Medulla oblongata (tissue), 1 donor: Measurements from ENCODE around the gene EIF3B.
"Not testable (repeated sequence)": the region's sequence is repeated elsewhere in the genome, so short reads cannot be mapped to it uniquely, and the experiment has no call there.

Experiments used
- DNase-seq: peaks from one replicate; pipeline ENCODE4 v3.0.0-alpha.2; 2015; ENCODE audit errors: extremely low spot score

EIF3B gene

DNA sequence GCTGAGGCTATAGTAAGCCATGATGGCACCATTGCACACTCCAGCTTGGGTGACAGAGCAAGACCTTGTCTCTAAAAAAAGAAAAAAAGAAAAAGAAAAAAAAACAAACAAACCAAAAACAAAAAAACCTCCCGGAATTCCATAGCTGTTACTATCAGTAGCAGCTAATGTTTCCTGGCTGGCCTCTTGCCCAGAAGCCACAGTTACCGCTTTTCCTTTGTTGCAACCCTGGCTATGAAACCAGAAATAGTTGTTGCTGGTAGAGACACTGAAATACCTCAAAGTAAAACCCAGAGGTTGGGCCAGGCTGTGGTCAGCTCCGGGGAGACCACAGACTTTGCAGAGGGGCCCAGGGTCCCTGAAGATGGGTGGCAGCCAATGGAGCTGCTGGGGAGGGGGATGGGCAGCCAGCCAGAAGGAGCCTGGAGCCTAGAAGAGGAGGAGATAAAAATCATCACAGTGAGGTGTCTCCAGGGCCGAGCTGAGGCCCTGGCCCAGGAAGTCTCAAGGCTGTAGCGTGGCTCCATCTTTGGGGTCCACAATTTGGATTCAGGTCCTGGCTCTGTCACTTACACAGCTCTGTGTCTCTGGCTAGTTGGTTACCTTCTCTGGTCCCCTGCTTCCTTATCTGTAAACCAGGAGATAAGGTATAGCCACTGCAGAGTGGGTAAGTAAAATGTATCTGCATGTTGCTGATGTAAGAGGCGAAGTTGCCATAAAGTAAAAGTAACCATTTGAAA lies 45.4 kb downstream of the EIF3B start:
- peak; percentile 87 for DNase-seq

- DNase-seq, result no peak
These were observed 48.0 kb downstream of the EIF3B start for GRCh38 chr7:2402687-2403013.

GRCh38 chr7:2403014-2403717 lies 48.5 kb downstream of the EIF3B start, which contains the start of gene CHST12:
Gene CHST12, plus strand, starts transcription at chr7:2403611. Its CDS starts 29,029 bp downstream, at chr7:2432640.
- peak; percentile 95 for DNase-seq

GRCh38 chr7:2403718-2404648 lies 49.4 kb downstream of the EIF3B start:
- peak; percentile 47 for DNase-seq

DNA sequence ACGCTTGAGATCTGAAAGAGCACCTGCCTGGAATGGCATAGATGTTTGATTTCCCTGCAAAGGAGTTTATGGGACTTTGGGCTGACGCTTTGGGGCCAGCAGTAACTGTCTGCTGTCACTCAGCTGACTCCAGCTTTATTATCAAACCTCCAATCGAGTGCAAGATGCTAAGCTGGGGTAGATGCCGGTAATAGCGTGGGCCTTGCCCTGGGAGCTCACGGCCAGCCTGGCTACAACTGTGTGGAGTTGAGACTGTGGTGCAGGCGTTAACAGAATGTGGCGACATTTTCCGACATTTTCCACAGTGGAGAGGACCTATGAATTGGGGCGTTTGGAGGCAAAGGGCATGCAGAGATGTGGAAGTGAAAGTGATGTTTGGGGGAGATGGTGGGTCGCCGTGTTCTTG lies 50.1 kb downstream of the EIF3B start:
- DNase-seq, result no peak

- DNase-seq, result no peak
These were observed 50.6 kb downstream of the EIF3B start for GRCh38 chr7:2405201-2405600.

DNA sequence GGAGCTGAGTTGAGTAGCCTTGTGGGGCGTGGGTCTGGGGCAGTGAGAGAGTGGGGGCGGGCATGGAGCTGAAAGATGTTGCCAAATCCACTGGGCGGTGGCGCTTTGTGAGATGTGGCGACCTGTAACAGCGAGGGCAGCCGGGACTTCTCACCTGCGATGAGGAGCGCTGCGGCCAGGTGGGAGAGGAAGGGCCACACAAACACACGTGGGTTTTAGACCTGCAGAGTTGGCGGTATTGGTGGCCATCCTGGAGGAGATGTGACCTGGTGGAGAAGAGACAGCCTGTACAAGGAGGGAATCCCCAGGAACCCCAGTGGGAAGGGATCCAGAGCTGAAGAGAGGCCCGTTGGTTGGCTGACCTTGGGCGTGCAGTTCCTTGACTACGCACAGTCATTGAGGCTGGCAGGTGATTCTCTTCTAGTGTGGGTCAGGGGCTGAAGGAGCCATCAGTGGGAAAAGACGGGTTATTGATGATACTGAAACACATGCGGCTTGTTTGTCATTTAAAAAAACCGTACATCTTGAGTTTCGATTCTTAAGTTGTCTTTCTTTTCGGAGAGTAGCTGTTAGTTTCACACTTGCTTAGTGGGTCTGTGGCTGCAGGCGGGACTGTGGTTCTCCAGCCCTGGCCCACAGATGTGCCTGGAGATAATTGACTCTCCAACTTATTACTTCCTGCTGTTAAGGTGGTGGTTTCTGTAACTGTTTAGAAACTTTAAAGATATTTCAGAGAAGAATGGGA lies 51.1 kb downstream of the EIF3B start:
- DNase-seq, result no peak

GRCh38 chr7:2409745-2410414 lies 55.3 kb downstream of the EIF3B start:
- DNase-seq, result no peak

DNA sequence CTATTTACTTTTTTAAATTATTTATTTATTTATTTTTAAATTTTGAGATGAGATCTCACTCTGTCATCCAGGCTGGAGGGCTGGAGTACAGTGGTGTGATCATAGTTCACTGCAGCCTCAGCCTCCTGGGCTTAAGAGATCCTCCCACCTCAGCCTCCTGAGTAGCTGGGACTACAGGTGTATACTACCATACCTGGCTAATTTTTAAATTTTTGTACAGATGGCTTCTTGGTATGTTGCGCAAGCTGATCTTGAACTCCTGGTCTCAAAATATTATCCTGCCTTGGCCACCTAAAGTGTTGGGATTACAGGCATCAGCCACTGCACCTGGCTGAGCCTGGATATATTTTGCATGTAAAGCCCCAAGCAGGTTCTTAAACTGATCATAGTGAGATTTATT lies 56.4 kb downstream of the EIF3B start:
- DNase-seq, result no peak

DNA sequence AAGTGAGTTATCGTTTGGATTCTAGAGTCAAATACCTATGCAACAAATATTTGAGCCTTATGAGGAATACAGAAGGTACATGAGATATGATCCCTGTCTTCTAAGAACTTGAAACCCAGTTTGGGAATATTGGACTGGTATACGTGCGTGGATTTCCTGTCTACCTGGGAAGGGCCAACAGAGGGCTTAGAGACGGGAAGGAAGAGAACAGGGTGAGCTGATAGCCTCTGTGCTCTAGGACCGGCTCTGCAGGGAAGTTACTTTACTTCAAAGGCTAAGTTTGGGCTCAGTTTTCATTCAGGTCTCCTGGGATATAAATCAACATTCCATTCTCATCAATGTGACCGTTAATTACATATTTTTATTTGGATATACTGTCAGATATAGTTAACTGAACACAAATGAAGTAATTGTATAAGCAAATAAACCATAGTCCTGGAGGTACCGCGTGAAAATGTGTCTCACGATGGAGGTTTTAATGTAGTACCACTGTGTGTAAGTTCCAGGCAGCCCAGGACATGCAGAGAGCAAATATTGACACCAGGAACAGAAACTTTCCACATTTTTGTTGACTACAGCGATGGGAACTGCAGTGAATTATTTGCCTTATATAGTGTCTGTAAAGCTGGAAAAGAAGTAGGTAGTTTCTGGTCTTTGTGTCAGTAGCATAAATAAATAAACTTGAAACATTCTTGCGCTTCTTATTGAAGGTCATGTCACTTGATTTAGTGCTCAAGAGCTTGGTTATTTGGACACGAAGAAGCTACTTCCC lies 57.4 kb downstream of the EIF3B start:
- peak; percentile 13 for DNase-seq

DNA sequence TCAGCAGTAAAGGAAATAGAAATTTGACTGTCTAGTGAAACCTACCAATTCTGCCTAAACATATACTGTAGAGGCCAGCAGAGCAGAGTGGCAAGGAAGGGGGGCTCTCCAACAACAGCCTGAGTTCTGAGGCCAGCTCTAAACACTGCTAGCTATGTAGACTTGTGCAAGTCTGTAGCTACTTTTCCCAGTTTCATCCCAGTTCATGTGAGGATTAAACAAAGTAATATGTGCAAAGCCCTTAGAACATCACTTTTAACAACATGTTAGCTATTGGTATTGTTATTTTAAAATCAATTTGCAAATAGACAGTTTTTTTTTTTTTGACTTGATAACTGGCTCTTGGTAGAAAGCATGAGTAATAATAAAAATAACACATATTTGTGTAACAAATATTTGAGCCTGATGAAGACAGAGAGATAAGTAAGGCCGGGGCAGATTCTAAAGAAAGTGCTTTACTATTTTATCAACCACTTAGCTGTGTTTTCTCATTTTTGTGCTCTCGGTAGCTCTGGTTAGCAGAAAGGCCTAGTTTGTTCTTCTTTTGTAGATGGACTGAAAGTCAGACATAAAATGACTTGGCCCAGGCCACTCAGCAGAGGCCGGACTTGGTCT lies 58.1 kb downstream of the EIF3B start:
- DNase-seq, result no peak

DNA sequence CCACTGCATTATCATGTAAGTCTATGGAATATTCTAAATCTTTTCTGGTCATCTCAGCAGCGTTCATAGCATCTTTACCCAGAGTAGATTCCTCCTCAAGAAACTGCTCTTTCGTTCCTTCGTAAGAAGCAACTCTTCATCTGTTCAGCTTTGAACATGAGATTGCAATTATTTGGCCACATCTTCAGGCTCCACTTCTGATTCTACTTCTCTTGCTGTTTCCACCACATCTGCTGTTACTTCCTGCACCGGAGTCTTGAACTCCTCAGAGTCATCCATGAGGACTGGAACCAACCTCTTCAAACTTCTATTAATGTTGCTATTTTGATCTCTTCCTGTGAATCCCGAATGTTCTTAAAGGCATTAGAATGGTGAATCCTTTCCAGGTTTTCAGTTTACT lies 61.4 kb downstream of the EIF3B start:
- DNase-seq, result no peak

GRCh38 chr7:2416650-2417049 lies 62.0 kb downstream of the EIF3B start:
- DNase-seq, result no peak

GRCh38 chr7:2417178-2417577 lies 62.6 kb downstream of the EIF3B start:
- DNase-seq, result not testable (repeated sequence)

DNA sequence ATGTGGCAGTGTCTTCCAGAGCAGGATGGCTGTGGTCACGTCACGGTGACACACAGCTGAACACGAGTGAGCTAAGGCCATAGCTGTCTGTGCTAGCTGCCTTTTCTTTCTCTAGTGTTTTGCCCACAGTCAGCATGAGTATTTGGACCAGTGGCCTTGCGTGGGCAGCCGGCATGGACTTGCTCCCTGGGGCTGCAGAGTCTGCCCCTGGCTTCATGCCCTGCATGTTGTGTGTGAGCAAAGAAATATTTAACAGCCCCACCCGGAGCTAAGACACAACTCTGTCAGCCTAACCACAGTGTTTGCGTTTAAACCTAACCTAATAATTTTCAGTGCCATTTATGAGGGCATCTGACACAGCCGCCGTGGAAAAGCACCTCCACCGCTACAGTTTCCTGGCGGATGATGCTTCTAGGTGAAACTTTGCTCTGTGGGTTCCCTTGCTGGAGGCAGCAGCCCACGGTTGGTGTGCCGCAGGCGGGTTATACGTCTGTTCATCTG lies 63.4 kb downstream of the EIF3B start:
- DNase-seq, result no peak

DNA sequence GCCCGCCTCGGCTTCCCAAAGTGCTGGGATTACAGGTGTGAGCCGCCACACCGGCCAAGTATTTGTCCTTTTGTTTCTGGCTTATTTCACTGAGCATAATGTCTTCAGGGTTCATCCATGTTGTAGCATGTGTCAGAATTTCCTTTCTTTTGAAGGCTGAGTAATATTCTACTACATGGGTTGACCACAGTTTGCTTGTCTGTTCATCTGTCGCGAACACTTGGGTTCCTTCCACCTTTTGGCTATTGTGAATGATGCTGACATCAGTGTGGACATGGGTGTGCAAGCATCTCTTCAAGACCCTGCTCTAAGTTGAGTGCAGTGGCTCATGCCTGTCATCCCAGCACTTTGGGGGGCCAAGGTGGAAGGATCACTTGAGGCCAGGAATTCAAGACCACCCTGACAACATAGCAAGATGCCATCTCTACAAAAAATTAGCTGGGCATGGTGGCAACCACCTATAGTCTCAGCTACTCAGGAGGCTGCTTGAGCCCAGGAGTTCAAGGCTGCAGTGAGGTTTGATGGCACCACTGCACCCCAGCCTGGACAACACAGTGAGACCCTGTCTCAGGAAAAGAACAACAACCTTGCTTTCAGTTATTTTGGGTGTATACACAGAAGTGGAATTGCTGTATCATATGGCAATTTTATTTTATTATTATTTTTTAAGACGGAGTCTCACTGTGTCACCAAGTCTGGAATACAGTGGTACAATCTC lies 65.7 kb downstream of the EIF3B start:
- DNase-seq, result no peak

- no peak for DNase-seq
These were observed 67.3 kb downstream of the EIF3B start for GRCh38 chr7:2421943-2422310.

- no peak for DNase-seq
These were observed 71.1 kb downstream of the EIF3B start for GRCh38 chr7:2425749-2426148.
